GM18526 (cell line): ENCODE measurements around the gene CDK6.

Source experiments
- POLR2A ChIP-seq: IDR thresholded peaks from 3 replicates; pipeline ENCODE4 v1.6.1; 2011; ENCODE audit not compliant: insufficient read length; ENCODE audit errors: extremely low read depth

Gene CDK6

DNA sequence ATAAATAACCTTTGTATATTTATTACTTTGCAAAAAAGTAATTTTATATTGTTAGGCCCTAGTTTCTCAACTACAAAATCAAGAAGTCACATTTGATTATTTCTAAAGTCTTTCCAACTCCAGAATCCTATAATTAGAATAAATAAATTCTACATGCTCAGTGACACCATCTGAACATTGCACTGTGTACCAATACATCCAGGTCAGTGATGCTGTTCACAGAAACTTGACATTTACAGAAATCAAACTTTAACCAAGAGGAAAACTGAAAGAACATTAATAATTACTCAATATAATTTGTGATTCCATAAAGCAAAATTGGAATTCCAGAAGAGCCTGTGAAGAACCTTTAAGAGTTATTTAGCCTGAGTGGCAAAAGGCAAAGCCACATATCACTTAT lies 142.2 kb downstream of the CDK6 start:
- TF ChIP-seq POLR2A: no peak

DNA sequence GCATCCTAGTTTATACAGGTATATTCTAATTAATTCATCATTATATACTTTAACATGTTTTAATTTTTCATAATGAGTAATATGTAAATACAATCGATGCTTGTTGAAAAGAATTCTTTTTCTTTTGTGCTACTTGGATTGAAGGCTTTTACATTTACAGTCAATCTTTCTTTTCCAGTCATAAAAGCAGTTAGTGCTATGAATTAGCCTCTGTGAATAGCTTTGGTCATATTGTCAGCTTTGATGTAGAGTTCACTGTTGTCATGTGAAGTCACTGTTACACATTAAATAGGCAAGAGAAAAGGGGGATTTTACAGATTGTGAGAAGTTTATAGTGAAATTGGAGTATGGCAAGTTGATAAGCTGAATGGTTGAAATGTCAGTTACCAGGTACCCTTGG lies 142.9 kb downstream of the CDK6 start:
- TF ChIP-seq POLR2A: no peak

GRCh38 chr7:92691578-92691977 lies 144.8 kb downstream of the CDK6 start:
- TF ChIP-seq POLR2A: no peak

GRCh38 chr7:92685136-92686042 lies 151.0 kb downstream of the CDK6 start:
- TF ChIP-seq POLR2A: no peak

DNA sequence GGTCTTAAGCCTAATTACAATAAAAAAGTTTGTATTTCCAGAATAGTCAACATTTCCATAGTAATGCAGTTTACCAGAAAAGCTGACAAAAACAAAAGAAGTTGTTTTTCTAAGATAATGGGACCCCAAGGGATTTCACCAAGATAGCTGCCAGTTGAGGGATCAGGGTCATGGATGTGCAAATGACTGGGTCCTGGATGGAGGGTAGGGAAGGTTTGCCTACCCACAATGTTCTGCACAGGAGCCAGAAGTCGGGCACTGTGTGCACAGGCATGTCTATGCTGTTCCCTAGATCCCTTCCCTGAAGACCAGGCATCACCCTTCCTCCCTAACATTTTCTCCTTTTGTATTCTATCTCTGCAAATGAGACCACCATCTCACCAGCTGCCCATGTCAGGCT lies 152.1 kb downstream of the CDK6 start:
- TF ChIP-seq POLR2A: no peak

DNA sequence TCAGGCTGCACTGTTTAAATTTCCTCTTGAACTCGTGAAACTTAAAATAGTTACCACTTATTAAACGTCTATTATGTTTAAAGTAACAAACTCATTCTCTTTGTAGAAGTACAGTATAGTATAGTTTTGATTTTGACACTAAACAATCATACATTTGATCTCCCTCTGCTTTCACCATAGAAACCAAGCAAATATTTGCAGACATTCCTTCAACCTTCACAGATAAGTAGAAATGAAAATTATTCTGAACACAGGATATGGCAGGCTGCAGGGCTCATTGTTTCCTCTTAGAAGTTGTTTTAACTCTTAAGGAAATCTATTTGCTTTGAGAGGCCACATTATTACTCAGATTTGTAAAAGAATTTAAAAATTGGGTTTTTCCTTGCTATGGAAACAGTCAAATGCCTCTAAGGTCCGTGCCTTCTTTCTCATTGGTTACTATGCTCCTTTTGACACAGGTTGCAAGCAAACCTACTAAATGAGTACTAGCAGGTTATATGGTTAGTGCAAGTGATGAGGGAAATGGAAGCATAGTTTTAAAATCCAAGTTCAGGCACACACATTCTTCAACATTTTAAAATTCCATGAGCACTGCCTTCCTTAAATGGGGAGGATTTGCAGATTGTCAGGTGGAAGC lies 153.4 kb downstream of the CDK6 start:
- TF ChIP-seq POLR2A: no peak

DNA sequence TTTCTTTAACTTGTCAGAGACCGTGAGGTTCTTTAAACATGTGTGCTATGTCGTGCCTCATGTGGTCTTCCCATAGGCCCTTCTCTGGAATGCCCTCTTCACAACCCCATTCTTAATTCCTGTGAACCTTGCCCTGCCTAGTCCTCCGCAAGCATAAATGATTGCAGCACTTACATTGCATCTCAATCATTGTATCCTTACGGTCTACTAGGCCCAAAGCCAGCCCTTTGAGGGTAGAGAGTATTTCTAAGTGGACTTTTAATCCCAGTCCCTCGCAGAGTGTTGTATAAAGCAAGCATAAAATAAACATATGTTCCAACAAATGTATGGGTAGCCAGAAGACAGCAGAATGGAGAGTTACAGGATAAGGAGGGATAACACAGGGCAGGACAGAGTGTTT lies 154.0 kb downstream of the CDK6 start:
- TF ChIP-seq POLR2A: no peak

DNA sequence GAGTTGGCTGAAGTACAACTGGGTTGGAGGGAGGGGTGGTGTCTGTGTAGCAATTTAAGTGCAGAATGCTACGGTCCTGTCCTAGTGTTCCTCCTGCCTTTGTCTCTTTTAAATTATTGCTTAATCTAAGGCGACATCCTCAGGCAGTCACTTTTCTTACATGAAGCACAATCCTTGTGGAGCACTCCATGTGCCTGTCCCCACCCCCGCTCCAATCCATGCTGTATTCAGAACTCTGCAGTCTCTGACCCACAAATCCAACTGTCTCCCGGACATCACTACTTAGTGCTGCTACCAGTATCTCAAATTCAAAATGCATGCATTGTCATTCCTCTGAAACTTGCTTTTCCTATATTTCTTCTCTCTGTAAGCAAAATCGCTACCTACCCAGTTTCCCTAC lies 154.7 kb downstream of the CDK6 start:
- TF ChIP-seq POLR2A: no peak

- TF ChIP-seq POLR2A: no peak
These were observed 155.9 kb downstream of the CDK6 start for GRCh38 chr7:92680442-92680841.

GRCh38 chr7:92678291-92678920 lies 158.0 kb downstream of the CDK6 start:
- no peak for TF ChIP-seq POLR2A

GRCh38 chr7:92674379-92674778 lies 162.0 kb downstream of the CDK6 start:
- TF ChIP-seq POLR2A: no peak

GRCh38 chr7:92671505-92672169 lies 164.7 kb downstream of the CDK6 start:
- TF ChIP-seq POLR2A: no peak

DNA sequence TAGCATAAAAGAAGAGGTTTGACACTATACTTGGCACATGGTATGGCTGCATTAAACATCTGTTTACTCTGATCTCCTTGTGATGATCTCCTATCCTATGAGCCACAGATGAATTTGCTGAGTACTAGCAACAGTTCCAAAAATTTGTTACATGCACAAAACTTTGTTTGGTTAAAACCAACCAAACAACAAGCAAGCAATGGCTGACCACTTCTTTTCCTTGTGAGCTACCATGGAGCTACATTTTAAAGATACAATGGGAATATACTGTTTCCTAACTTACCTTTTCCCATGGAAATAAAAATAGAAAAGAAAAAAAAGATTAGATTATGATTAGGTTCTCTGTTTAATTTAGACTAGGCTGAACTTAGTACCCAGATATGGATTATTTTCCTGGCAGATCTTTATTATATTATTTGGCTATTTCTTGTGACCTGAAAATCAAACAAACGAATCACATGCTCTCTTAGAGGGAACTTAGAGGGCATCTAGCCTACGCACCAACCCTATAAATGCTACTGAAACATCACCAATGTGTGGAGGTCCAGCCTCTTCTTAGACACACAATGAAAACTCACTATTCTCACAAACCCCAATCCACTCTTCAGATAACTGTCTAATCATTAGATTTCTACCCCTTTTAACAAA lies 166.0 kb downstream of the CDK6 start:
- no peak for TF ChIP-seq POLR2A

- TF ChIP-seq POLR2A: no peak
These were observed 166.7 kb downstream of the CDK6 start for GRCh38 chr7:92669616-92670165.

GRCh38 chr7:92668564-92668963 lies 167.8 kb downstream of the CDK6 start:
- TF ChIP-seq POLR2A: no peak
